ENCODE data around the gene RHOA.

DNA sequence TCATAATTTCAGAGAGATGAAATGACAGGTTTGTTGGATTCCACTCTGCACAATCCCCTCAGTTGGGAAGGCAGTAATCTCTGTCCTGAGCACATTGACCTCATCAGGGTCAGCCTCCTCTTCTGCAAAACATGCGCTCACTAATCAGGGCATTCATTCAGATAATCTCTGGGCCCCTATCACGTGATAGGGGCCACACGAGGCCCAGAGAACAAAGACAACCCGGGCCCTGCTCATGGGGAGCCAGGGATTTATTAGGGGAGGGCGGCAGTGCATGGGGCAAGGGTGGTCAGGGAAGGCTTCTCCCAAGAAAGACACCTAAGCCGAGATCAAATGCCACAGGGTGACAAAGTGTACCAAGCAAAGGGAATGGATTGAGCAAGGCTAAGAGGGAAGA, 1.6 kb upstream of the RHOA start:
- no peak for TF ChIP-seq TCF7L2 (IDR thresholded peaks at IDR 0.05; ENCODE audit: borderline replicate concordance, extremely low read depth, insufficient read depth, insufficient read length)
- TF ChIP-seq, protein P1, sequence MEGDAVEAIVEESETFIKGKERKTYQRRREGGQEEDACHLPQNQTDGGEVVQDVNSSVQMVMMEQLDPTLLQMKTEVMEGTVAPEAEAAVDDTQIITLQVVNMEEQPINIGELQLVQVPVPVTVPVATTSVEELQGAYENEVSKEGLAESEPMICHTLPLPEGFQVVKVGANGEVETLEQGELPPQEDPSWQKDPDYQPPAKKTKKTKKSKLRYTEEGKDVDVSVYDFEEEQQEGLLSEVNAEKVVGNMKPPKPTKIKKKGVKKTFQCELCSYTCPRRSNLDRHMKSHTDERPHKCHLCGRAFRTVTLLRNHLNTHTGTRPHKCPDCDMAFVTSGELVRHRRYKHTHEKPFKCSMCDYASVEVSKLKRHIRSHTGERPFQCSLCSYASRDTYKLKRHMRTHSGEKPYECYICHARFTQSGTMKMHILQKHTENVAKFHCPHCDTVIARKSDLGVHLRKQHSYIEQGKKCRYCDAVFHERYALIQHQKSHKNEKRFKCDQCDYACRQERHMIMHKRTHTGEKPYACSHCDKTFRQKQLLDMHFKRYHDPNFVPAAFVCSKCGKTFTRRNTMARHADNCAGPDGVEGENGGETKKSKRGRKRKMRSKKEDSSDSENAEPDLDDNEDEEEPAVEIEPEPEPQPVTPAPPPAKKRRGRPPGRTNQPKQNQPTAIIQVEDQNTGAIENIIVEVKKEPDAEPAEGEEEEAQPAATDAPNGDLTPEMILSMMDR (IDR thresholded peaks at IDR 0.05 in 2 of 3, conservative IDR thresholded peaks at IDR 0.05 in 1 of 3; ENCODE audit: borderline replicate concordance in 1 of 3, insufficient read depth in 1 of 3, low read depth in 2 of 3, low read length in 2 of 3): no peak
- TF ChIP-seq POLR2A (IDR thresholded peaks at IDR 0.05; ENCODE audit: borderline replicate concordance, extremely low read depth, insufficient read depth, insufficient read length): no peak
- no peak for TF ChIP-seq FOSL1 (IDR thresholded peaks at IDR 0.05; ENCODE audit: low read depth)
- no peak for TF ChIP-seq EZH2 (IDR thresholded peaks at IDR 0.05)
- TF ChIP-seq POLR2AphosphoS5 (IDR thresholded peaks at IDR 0.05; ENCODE audit: low read depth, low read length): no peak
- no peak for TF ChIP-seq CEBPB (IDR thresholded peaks at IDR 0.05; ENCODE audit: low read depth)
- no peak for TF ChIP-seq JUND (IDR thresholded peaks at IDR 0.05)
- no peak for TF ChIP-seq ZNF274 (IDR thresholded peaks at IDR 0.05; ENCODE audit: low read depth, low read length)
- no peak for TF ChIP-seq ELF1 (IDR thresholded peaks at IDR 0.05; ENCODE audit: borderline replicate concordance, low read depth)
- TF ChIP-seq EGR1 (IDR thresholded peaks at IDR 0.05; ENCODE audit: low read depth): no peak
- TF ChIP-seq CBX3 (IDR thresholded peaks at IDR 0.05; ENCODE audit: low read depth): no peak
